CD4-positive, alpha-beta T cell (primary cell): ENCODE data around the gene MAPT. TPM values are rescaled to one million over a fixed set of nuclear protein-coding genes. Genes with fewer than 3 reads are reported as not detected.

Experiments used
- ATAC-seq: fragments of 200-7000 bp; cut with Tn5 transposase; one replicate; pipeline ENCODE4 v1.10.0; 2022; ENCODE audit warnings: mild to moderate bottlenecking; ENCODE audit not compliant: poor library complexity
- CTCF ChIA-PET: fragments of 350-600 bp; sonication (Branson Sonifier 250); formaldehyde crosslinking; loops from one replicate; lab custom pipeline; 2021; ENCODE audit warnings: antibody characterized with exemption, inconsistent platforms; lab: Charles Lee
- POLR2A ChIA-PET: fragments of 350-600 bp; sonication (Branson Sonifier 250); formaldehyde crosslinking; loops from one replicate; lab custom pipeline; 2021; ENCODE audit warnings: antibody characterized with exemption, inconsistent platforms; lab: Charles Lee
- DNase-seq, 14 experiments: peaks; one replicate each; pipeline ENCODE4 v3.0.0-alpha.2; 2013 to 2020; ENCODE audit warnings: mixed read lengths in 2 of 14
- H3K27ac ChIP-seq, 2 donors: one replicate each; pipeline versions ENCODE4 v1.5.1 to v1.7.0; 2013; ENCODE audit warnings: low read length in 2 of 2, low read depth in 1 of 2, mild to moderate bottlenecking in 1 of 2
- H3K27me3 ChIP-seq, 2 experiments: 1 replicate in 1 of 2; 2 replicates in 1 of 2; pipeline versions ENCODE4 v1.6.1 to v1.7.0; 2013; ENCODE audit warnings: low read length in 2 of 2, control low read depth in 1 of 2, mild to moderate bottlenecking in 1 of 2, moderate library complexity in 1 of 2; ENCODE audit not compliant: insufficient read depth in 2 of 2, control insufficient read depth in 1 of 2
- H3K36me3 ChIP-seq: one replicate; pipeline ENCODE4 v1.6.1; 2013; ENCODE audit warnings: low read length, control low read depth; ENCODE audit not compliant: insufficient read depth
- H3K4me1 ChIP-seq: one replicate; pipeline ENCODE4 v1.6.1; 2013; ENCODE audit warnings: low read length, control low read depth; ENCODE audit not compliant: insufficient read depth
- H3K4me3 ChIP-seq: one replicate; pipeline ENCODE4 v1.5.1; 2013; ENCODE audit warnings: mild to moderate bottlenecking, low read length, moderate library complexity
- H3K9me3 ChIP-seq, 2 experiments: 1 replicate in 1 of 2; 2 replicates in 1 of 2; pipeline versions ENCODE4 v1.6.1 to v1.7.0; 2013; ENCODE audit warnings: low read length in 2 of 2, mild to moderate bottlenecking in 2 of 2, control low read depth in 1 of 2, moderate library complexity in 1 of 2; ENCODE audit not compliant: control insufficient read depth in 1 of 2, insufficient read depth in 1 of 2
- H3K27ac Mint-ChIP-seq: one replicate; pipeline ENCODE4 v1.8.0; 2020; ENCODE audit warnings: mixed read lengths
- H3K27me3 Mint-ChIP-seq: one replicate; pipeline ENCODE4 v1.8.0; 2021; ENCODE audit warnings: mixed read lengths
- H3K36me3 Mint-ChIP-seq: one replicate; pipeline ENCODE4 v1.8.0; 2021; ENCODE audit warnings: low read depth, mixed read lengths
- H3K4me1 Mint-ChIP-seq: one replicate; pipeline ENCODE4 v1.8.0; 2021; ENCODE audit warnings: low read depth, mixed read lengths
- H3K4me3 Mint-ChIP-seq: one replicate; pipeline ENCODE4 v1.8.0; 2020; ENCODE audit warnings: mild to moderate bottlenecking, mixed read lengths
- H3K9me3 Mint-ChIP-seq: one replicate; pipeline ENCODE4 v1.8.0; 2020; ENCODE audit warnings: mixed read lengths
- intact Hi-C, 2 experiments: fragments of 100-400 bp; cut with DNase I in 1 of 2; cut with micrococcal nuclease in 1 of 2; formaldehyde crosslinking; loops; one replicate each; pipeline versions ENCODE4 v1.15.1 to v1.9.0; 2023 to 2025; cut with DNase I, micrococcal nuclease
- total RNA-seq, 174 experiments: library from RNA in 2 of 174; stranded (reverse) in 2 of 174; gene quantifications; one replicate each; pipeline ENCODE4 v1.2.3 and lab custom pipeline; 2021 to 2026
- TF ChIP-seq, protein P1 (sequence below): fragments of 200-600 bp; IDR thresholded peaks from one replicate; pipeline ENCODE4 v1.8.0; 2022; ENCODE audit warnings: antibody characterized with exemption, mild to moderate bottlenecking

Gene MAPT
- total RNA-seq, 2 experiments from 2014 or later, result 0.41 to 0.53 TPM

- H3K27me3 Mint-ChIP-seq, result no peaks in the 10 kb centered on the region
- CTCF ChIA-PET, result no interaction called here
- no peak overlapping the region for H3K27ac Mint-ChIP-seq
- no peaks in the 10 kb centered on the region for H3K27me3 ChIP-seq
- intact Hi-C loops, result no loop called here
- no peaks in the 10 kb centered on the region for H3K4me1 ChIP-seq
- H3K9me3 ChIP-seq, result no peaks in the 10 kb centered on the region
- TF ChIP-seq, protein P1, sequence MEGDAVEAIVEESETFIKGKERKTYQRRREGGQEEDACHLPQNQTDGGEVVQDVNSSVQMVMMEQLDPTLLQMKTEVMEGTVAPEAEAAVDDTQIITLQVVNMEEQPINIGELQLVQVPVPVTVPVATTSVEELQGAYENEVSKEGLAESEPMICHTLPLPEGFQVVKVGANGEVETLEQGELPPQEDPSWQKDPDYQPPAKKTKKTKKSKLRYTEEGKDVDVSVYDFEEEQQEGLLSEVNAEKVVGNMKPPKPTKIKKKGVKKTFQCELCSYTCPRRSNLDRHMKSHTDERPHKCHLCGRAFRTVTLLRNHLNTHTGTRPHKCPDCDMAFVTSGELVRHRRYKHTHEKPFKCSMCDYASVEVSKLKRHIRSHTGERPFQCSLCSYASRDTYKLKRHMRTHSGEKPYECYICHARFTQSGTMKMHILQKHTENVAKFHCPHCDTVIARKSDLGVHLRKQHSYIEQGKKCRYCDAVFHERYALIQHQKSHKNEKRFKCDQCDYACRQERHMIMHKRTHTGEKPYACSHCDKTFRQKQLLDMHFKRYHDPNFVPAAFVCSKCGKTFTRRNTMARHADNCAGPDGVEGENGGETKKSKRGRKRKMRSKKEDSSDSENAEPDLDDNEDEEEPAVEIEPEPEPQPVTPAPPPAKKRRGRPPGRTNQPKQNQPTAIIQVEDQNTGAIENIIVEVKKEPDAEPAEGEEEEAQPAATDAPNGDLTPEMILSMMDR, result no peak
- POLR2A ChIA-PET, result no interaction called here
- no peaks in the 10 kb centered on the region for H3K36me3 Mint-ChIP-seq
- ATAC-seq, result no peak
- H3K4me3 ChIP-seq, result no peak overlapping the region
- no peaks in the 10 kb centered on the region for H3K36me3 ChIP-seq
- no peak overlapping the region for H3K4me3 Mint-ChIP-seq
- no peak overlapping the region for H3K27ac ChIP-seq
- H3K9me3 Mint-ChIP-seq, result no peaks in the 10 kb centered on the region
- no peak for DNase-seq
- H3K4me1 Mint-ChIP-seq, result no peaks in the 10 kb centered on the region
These were observed 98.5 kb downstream of the MAPT start for GRCh38 chr17:45992904-45993303.

DNA sequence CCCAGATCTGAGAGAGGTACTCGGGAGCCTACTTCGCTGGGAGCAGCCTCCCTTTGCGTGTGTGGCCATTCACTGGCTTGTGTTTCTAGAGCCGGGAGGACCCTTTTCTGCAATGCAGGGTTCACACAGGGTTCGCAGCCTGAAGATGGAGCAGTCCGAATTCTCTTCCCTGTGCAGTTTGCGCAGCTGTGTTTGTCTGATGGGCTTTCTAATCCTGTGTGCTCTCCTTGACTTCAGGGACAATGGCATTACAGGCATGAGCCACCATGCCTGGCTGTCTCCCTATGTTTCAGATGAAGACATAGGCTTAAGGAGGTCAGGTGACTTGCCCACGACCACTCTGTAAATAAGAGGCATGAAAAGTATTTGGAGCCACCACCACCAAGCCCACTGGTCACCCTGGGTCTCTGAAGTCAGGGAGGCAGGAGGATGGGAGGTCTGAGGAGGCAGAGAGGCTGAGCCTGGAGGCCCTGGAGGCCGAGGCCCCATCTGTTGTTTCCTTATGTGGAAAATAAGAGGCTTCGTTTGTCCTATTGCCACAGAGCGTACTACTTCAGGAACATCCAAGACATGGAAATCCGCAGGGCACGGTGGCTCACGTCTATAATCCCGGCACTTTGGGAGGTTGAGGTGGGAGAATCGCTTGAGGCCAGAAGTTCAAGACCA, 99.7 kb downstream of the MAPT start:
- H3K27me3 ChIP-seq, result no peaks in the 10 kb centered on the region

GRCh38 chr17:45994987-45995386, 100.6 kb downstream of the MAPT start:
- no peak overlapping the region for H3K4me3 ChIP-seq
- H3K27me3 Mint-ChIP-seq, result no peaks in the 10 kb centered on the region
- no peaks in the 10 kb centered on the region for H3K27me3 ChIP-seq
- no peaks in the 10 kb centered on the region for H3K9me3 ChIP-seq
- H3K4me1 ChIP-seq, result no peaks in the 10 kb centered on the region
- ChIA-PET CTCF (no interaction called here), POLR2A (no interaction called here)
- H3K36me3 Mint-ChIP-seq, result no peaks in the 10 kb centered on the region
- H3K36me3 ChIP-seq, result no peaks in the 10 kb centered on the region
- DNase-seq (no peak), ATAC-seq (no peak)
- no peak overlapping the region for H3K27ac Mint-ChIP-seq
- TF ChIP-seq, protein P1, result no peak
- intact Hi-C loops, result no loop called here
- no peaks in the 10 kb centered on the region for H3K9me3 Mint-ChIP-seq
- H3K4me3 Mint-ChIP-seq, result no peak overlapping the region
- no peaks in the 10 kb centered on the region for H3K4me1 Mint-ChIP-seq
- no peak overlapping the region for H3K27ac ChIP-seq

More for the DNA sequence above, 99.7 kb downstream of the MAPT start:
- no peaks in the 10 kb centered on the region for H3K27me3 Mint-ChIP-seq
- H3K9me3 Mint-ChIP-seq, result no peaks in the 10 kb centered on the region
- no peak overlapping the region for H3K4me3 Mint-ChIP-seq
- intact Hi-C loops, result no loop called here
- Histone ChIP-seq H3K4me3 (no peak overlapping the region), H3K9me3 (no peaks in the 10 kb centered on the region), H3K27ac (no peak overlapping the region), H3K36me3 (no peaks in the 10 kb centered on the region), H3K4me1 (no peaks in the 10 kb centered on the region)
- H3K36me3 Mint-ChIP-seq, result no peaks in the 10 kb centered on the region
- ATAC-seq (no peak), DNase-seq (no peak)
- CTCF ChIA-PET, result no interaction called here
- POLR2A ChIA-PET, result no interaction called here
- H3K4me1 Mint-ChIP-seq, result no peaks in the 10 kb centered on the region
- TF ChIP-seq, protein P1, result no peak
- no peak overlapping the region for H3K27ac Mint-ChIP-seq
